ENCODE data around the gene ZNF132. TPM values are rescaled to one million over a fixed set of nuclear protein-coding genes. Genes with fewer than 3 reads are reported as not detected.

Gene ZNF132
- total and polyA plus RNA-seq, 9 of the 15 experiments (the other 6 are each of a cell fraction or from before 2014, with no cell fraction given): 0.03 to 0.42 (median 0.10) TPM; not detected in 5

GRCh38 chr19:58451358-58452101 lies 11.6 kb upstream of the ZNF132 start, which contains the start of gene ZNF324B (continued):
- TF ChIP-seq CSDE1 (IDR thresholded peaks at IDR 0.05): peak in 1 of 2 experiments; percentile 94; a peak in 2 of 4 replicates
- no peak for TF ChIP-seq ZZZ3 (IDR thresholded peaks at IDR 0.05)
- peak in 1 of 2 experiments; percentile 82 for TF ChIP-seq AFF1 (IDR thresholded peaks at IDR 0.05; ENCODE audit: low read depth in 1 of 2, partially characterized antibody in 2 of 2)
- peak; percentile 84 for TF ChIP-seq MAX (CRISPR knock-in tag; IDR thresholded peaks at IDR 0.05)
- TF ChIP-seq HDAC2 (IDR thresholded peaks at IDR 0.05): no peak
- TF ChIP-seq RBM34 (IDR thresholded peaks at IDR 0.05; ENCODE audit: borderline replicate concordance, insufficient read depth, low read length): no peak
- no peak for TF ChIP-seq SNAPC5 (CRISPR knock-in tag; IDR thresholded peaks at IDR 0.05)
- no peak for TF ChIP-seq IRF1 (CRISPR knock-in tag; IDR thresholded peaks at IDR 0.05; ENCODE audit: borderline replicate concordance)
- no peak for TF ChIP-seq ZBTB34 (CRISPR knock-in tag; IDR thresholded peaks at IDR 0.05)
- no peak for TF ChIP-seq NBN (IDR thresholded peaks at IDR 0.05; ENCODE audit: low read depth)
- TF ChIP-seq RFX1 (IDR thresholded peaks at IDR 0.05): peak; percentile 99

All from K562 (cell line).